MCF 10A (cell line): ENCODE data around the gene PALD1. TPM values are rescaled to one million over a fixed set of nuclear protein-coding genes. Genes with fewer than 3 reads are reported as not detected.

Source experiments
- BruUV-seq: library from RNA; stranded (reverse); fragments of 400-500 nt; replicated peaks from 2 replicates; lab custom pipeline; 2021; lab: Mats Ljungman, UMichigan
- CTCF ChIA-PET: fragments of 300-600 bp; sonication (Branson Sonifier 250); formaldehyde crosslinking; extraction: SDS; loops from one replicate; lab custom pipeline; 2021; ENCODE audit warnings: antibody characterized with exemption, inconsistent platforms; lab: Yijun Ruan, JAX
- POLR2A ChIA-PET: fragments of 300-600, 350-650 bp; sonication (Branson Sonifier 250); formaldehyde crosslinking; extraction: SDS; loops from one replicate; lab custom pipeline; 2020; ENCODE audit warnings: antibody characterized with exemption, inconsistent platforms; lab: Yijun Ruan, JAX
- DNase-seq: peaks from one replicate; pipeline ENCODE4 v3.0.0-alpha.2; 2018; ENCODE audit not compliant: unreplicated experiment
- H3K27ac Mint-ChIP-seq: one replicate; pipeline ENCODE4 v1.8.0; 2022; ENCODE audit warnings: mild to moderate bottlenecking, low read depth, mixed read lengths; ENCODE audit not compliant: unreplicated experiment
- H3K27me3 Mint-ChIP-seq: one replicate; pipeline ENCODE4 v1.8.0; 2022; ENCODE audit warnings: mixed read lengths; ENCODE audit not compliant: insufficient read depth, unreplicated experiment
- H3K36me3 Mint-ChIP-seq: one replicate; pipeline ENCODE4 v1.8.0; 2022; ENCODE audit warnings: mild to moderate bottlenecking, moderate library complexity, mixed read lengths; ENCODE audit not compliant: insufficient read depth, unreplicated experiment
- H3K4me1 Mint-ChIP-seq: one replicate; pipeline ENCODE4 v1.8.0; 2022; ENCODE audit warnings: mixed read lengths; ENCODE audit not compliant: insufficient read depth, unreplicated experiment
- H3K4me3 Mint-ChIP-seq: one replicate; pipeline ENCODE4 v1.8.0; 2022; ENCODE audit warnings: mild to moderate bottlenecking, moderate library complexity, mixed read lengths; ENCODE audit not compliant: unreplicated experiment
- H3K9me3 Mint-ChIP-seq: one replicate; pipeline ENCODE4 v1.8.0; 2022; ENCODE audit warnings: mixed read lengths; ENCODE audit not compliant: unreplicated experiment
- CTCF ChIP-seq: fragments of 200-600 bp; IDR thresholded peaks from one replicate; pipeline ENCODE4 v1.8.0; 2022; ENCODE audit warnings: antibody characterized with exemption, mild to moderate bottlenecking; ENCODE audit not compliant: unreplicated experiment
- intact Hi-C: fragments of 100-400 bp; cut with micrococcal nuclease; formaldehyde crosslinking; loops from 2 replicates; pipeline ENCODE4 v1.14.1; 2022
- total RNA-seq: library from RNA; stranded (reverse); gene quantifications from 2 replicates; pipeline ENCODE4 v1.2.3, GENCODE V29; 2022

Gene PALD1
- total RNA-seq, 1 experiment from 2014 or later, result 0.12 TPM

- intact Hi-C loops, result no loop called here
- no peak for TF ChIP-seq CTCF
- Mint-ChIP-seq H3K4me1 (peaks cover 23% of the 10 kb centered on the region), H3K27ac (no peak overlapping the region), H3K4me3 (no peak overlapping the region), H3K9me3 (no peaks in the 10 kb centered on the region), H3K27me3 (peaks cover 12% of the 10 kb centered on the region), H3K36me3 (peaks cover 3% of the 10 kb centered on the region)
- CTCF ChIA-PET, result interaction anchor here (0.5 to 6.2 kb wide), 2 partner anchors 81 to 812 kb away, joined by 3 to 98 read pairs; no protein-coding TSS in a partner anchor
- BruUV-seq, result no TSS peak
- no peak for DNase-seq
- POLR2A ChIA-PET, result no interaction called here
Observed at GRCh38 chr10:70459061-70459773, 19.4 kb upstream of the PALD1 start.

- Mint-ChIP-seq H3K4me3 (no peak overlapping the region), H3K27ac (no peak overlapping the region), H3K9me3 (no peaks in the 10 kb centered on the region), H3K27me3 (peaks cover 12% of the 10 kb centered on the region), H3K4me1 (peaks cover 23% of the 10 kb centered on the region), H3K36me3 (peaks cover 5% of the 10 kb centered on the region)
- BruUV-seq, result no TSS peak
- intact Hi-C loops, result loop anchor here (2.0 kb wide), 2 partner anchors 299 to 421 kb away; no protein-coding TSS in a partner anchor
- ChIA-PET CTCF (interaction anchor here (0.9 to 6.2 kb wide), 7 partner anchors 10 to 89 kb away, joined by 3 to 98 read pairs (median 9); partner anchors contain the start of gene PALD1), POLR2A (no interaction called here)
- no peak for TF ChIP-seq CTCF
- no peak for DNase-seq
Observed at GRCh38 chr10:70459774-70460490, 18.6 kb upstream of the PALD1 start.

GRCh38 chr10:70461397-70462348 is 16.9 kb upstream of the PALD1 start:
- Mint-ChIP-seq H3K4me1 (peaks cover 23% of the 10 kb centered on the region), H3K27ac (no peak overlapping the region), H3K36me3 (peaks cover 5% of the 10 kb centered on the region), H3K27me3 (peaks cover 19% of the 10 kb centered on the region), H3K4me3 (no peak overlapping the region), H3K9me3 (no peaks in the 10 kb centered on the region)
- ChIA-PET CTCF (interaction anchor here (0.6 to 6.2 kb wide), 38 partner anchors 9 to 1980 kb away, joined by 3 to 98 read pairs (median 4); partner anchors contain the start of genes EIF4EBP2 and PALD1), POLR2A (interaction anchor here (0.7 to 1.8 kb wide), 9 partner anchors 14 to 396 kb away, joined by 3 to 6 read pairs (median 3); no protein-coding TSS in a partner anchor)
- peak; percentile 74 for DNase-seq
- intact Hi-C loops, result loop anchor here (1.0 to 2.0 kb wide), 3 partner anchors 79 to 419 kb away; no protein-coding TSS in a partner anchor
- peak; percentile 85 for TF ChIP-seq CTCF
- no TSS peak for BruUV-seq
